Measurements from ENCODE around the gene DLG5.
"Not testable (repeated sequence)": the region's sequence is repeated elsewhere in the genome, so short reads cannot be mapped to it uniquely, and the experiment has no call there.

DLG5 gene

DNA sequence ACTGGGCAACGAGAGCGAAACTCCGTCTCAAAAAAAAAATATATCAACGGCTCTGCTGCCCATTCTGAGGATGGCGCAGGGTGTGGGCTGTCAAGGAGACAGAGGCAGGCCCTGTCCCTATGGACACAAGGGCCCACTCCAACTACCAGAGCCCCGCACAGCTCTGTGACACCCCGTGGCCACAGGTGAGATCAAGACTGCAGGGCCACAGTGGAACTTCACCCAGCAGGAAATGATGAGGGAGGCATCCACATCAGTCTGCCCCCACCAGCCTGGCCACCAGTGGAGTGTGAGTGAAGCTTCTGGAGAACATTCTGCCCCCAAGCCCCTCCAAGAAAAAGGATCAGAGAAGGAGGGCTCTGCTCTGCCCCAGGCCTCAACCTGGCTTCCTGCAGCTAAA is 136.7 kb downstream of the DLG5 start:
- DNase-seq = no peak

DNA sequence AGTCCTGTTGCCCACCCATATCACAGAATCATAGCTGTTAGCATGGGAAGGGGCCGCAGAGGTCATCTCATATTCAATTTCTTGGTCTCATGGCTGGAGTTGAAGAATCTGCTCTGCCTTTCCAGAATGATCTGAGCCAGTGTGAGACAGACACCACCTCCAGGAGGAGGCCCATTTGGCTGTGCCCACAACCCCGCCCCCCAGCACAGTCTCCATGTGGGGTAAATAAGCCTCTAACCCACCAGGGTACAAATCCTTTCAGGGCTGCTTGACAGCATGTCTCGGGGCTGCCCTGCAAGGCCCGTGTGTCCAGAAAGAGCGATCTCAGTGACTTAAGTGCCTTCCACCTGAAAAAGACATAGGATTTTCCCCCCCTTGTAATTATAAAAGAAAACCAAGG is 137.5 kb downstream of the DLG5 start:
- DNase-seq = no peak

DNA sequence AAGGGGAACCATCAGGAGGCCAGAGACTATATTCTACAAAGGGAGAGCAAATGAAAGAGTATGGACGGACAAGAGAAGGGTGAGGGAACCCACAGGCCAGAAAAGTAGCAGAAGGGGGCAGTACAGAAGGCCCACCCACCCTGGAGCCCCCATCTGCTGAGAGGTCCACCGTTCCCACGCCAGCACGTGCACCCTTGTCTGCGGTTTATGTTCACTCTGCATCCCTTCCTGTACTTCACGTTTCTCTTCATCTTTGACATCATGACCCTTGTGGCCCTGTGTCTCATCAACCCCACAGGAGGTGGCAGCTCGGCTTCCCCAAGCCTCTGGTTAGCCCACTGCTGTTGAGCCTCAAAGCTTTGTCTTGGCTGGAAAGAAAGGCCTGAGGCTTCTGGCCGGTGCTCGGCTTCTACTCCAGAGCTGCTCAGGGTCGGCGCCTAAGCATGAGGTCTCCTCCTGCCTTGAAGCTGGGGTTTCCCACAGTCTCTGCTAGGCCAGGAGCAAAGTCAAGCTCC is 138.0 kb downstream of the DLG5 start:
- no peak for DNase-seq

DNA sequence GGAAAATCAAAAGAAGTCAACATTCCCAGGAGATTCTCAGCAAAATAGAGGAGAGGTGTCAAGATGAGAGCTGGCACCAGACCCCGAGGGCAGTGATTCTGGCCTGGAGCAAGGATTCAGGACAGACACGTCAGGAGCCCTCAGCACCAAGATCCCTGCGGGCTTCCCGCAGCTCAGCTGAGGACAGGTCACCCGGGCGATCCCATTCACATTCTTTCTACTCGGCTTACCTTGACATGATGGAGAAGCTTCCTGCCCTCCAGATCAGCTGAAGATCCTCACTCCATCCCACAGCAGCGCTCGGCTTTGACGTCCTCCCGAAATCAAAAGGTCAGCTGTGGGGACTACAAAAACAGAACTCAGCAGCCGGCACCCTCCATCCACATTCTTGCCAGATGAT is 139.1 kb downstream of the DLG5 start:
- DNase-seq = peak; percentile 4

DNA sequence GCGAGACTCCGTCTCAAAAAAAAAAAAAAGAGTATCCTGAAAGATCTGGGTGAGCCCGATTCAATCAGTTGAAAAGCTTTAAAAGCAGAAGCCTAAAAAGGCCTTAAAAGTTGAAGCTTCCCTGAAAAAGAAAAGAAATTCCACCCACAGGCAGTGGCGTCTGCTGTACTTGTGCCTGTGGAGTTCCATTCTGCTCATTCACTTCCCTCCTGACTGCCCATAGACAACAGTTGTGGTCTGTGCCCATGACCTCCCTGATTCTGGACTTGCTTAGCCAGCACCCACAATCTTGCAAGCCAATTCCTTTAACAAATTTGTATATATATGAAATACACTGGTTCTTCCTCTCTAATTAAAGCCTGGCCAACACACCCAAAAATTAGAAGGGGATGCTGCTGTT is 141.7 kb downstream of the DLG5 start:
- DNase-seq = no peak

DNA sequence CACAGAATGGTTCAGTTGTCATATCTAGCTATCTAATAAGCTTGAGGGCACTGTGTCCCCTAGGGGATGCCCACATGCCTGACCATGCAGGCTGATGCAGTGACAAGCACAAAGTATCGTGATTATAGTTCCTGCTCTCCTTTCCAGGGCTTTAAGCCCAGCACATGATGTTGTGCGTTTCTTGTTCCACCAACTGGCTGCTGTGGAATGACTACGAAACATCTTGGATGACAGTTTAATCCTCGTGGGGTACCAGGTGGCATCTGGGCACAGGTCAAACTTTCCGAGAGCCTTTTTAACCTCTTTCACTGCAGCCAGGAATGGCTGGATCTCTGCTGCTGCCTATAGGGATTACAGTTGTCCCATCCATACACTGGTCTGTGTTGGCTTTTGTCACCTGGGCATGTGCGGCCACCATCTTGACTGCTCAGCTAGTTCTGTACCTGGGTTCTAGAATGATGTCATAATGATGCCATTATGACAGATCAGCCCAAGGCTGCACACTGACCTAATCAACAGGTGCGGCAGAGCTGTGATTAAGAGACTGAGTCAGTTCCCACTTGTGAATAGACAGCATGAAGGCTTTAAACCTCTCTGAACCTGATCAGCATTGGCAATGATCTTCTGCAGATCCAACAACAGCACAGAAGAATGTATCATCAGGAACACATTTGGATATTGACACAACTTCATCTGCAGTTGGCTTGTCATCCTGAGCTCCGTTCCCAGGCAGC is 144.1 kb downstream of the DLG5 start:
- DNase-seq = no peak

DNA sequence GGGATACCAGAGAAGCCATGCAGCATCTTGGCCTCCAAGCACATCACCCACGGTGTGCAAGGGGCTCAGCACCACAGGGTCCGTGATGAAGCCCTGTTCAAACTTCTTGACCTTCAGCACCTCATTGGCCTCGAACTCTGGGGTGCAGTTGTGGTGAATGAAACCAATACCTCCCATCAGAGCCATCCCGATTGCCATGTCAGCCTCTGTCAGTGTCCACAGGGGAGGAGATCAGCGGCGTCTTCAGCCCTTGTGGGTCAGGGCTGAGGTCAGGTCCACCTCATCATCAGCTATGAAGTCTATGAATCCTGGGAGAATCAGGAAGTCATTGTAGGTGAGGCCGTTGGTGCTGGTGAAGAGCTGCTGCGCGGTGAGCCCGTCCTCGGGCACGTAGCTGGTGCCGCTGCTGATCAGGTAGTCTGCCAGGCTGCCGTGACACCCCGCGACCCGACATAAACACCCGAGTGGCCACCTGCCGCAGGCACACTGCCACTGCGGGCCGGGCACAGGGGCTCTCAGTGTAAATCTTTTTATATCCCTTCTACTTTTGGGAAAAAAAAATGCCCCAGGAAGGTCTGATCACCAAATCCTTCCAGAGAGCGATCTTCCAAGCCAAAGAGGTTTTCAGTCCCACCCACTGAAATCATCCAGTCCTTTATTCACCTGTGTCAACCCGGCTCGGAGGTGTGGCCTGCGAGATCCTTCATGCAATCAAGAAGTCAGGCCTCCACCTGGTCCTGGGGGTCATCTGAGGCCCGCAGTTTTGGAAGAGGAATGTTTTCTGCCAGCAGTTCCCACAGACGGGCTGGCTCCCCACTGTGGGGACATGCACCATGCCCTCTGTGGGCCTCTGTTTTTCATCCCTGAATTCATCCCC is 144.9 kb downstream of the DLG5 start:
- DNase-seq = no peak

- no peak for DNase-seq
Observed at GRCh38 chr10:77780180-77780579, 146.4 kb downstream of the DLG5 start.

DNA sequence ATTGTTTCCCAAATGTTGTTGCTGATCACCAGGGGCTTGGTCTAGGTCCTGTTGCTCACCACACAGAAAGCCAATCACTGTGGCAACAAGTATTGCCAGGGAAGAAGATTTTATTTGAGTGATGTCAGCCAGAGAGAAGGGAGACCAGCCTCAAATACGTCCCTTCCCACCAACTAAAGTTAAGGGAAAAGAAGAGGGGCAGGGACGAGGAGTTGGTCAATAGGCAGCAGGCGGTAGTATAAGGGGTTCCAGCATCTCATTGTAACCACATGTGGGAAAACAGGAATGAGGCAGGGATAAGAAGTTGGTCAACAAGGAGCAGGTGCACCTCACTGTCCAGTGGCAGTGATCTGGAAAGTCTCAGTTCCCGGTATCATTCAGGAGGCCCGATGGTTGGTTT is 150.1 kb downstream of the DLG5 start:
- no peak for DNase-seq

DNA sequence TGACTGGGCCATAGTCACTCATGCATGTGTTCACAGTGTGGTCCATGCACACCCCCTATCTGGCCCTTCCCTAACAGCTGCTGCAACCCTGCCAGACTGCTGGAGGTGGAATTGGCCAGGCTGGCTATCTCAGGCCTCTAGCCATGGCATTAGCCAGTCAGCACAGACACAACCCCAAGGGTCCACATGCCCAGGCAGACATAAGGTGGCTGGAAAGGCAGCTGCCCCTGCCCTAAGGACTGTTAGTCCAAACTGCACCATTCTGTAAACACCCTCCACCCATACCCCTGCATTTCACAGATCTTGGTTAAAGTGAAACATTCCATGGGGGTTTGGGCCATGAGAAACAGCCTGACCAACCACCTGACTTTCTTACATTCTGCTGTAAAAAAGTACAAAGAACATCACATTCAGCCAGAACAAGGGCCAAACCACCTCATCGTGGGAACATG is 151.6 kb downstream of the DLG5 start:
- no peak for DNase-seq

DNA sequence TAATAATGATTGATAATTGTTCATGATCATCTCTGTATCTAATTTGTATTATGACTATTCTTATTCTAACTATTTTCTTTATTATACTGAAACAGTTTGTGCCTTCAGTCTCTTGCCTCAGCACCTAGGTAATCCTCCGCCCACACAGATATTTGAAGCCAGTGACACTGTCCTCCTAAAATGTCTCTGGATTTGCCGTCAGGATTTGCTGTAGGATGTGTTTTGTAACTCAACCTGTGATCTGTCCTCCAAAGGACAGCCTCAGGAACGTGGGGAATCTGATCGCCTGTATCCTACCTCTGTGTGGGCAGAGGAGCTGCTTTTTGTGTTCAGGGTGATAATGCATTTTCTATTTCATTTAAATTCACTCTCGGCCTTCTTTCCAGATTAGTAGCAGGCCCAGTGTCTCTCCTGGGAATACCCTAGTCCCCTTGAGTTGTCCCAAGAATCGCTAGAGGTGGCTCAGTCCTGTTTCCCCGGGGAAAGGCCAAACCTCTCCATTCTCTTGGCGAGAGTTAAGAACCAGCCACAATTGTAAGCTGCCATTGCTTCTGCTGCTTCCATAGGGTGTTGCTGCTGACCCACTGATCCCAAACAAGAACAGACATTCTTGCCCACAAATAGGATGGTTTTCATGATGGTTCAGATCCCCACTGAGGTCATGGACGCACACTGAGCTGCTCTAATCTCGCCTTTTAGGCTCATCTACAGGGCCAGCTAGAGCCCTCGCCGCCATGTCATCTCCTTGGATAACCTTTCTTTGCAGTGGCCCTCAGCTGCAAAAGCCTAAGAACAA is 152.7 kb downstream of the DLG5 start:
- no peak for DNase-seq

DNA sequence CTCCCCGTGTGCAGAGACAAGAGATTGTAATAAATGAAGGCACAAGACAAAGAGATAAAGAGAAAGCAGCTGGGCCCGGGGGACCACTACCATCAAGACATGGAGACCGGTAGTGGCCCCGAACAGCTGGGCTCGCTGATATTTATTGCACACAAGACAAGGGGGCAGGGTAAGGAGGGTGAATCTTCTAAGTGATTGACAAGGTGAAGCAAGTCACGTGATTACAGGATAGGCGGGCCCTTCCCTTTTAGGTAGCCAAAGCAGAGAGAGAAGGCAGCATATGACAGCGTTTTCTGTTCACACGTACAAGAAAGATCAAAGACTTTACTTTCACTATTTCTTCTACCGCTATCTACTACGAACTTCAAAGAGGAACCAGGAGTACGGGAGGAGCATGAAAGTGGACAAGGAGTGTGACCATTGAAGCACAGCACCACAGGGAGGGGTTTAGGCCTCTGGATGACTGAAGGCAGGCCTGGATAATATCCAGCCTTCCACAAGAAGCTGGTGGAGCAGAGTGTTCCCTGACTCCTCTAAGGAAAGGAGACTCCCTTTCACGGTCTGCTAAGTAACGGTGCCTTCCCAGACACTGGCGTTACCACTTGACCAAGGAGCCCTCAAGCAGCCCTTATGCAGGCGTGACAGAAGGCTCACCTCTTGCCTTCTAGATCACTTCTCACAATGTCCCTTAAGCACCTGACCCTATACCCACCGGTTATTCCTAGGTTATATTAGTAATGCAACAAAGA is 153.5 kb downstream of the DLG5 start:
- not testable (repeated sequence) for DNase-seq

DNA sequence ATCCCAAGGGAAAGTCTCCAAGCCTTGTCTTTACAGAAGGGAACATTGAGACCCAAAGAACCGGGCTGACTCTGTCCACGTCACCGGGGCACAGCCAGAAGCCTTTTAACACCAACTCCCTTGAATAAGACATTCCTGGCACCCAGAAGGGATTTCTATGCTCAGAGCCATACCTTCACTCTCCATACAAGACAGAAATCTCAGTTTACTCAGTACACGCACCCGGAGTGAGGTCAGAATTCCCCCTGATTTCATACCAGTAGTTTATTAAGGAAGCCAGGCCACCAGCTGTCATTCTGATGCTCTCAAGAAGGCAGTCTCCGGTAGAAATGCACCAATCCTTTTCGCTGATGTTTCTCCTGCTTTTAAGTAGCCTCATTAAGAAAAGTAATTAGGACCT is 154.7 kb downstream of the DLG5 start:
- no peak for DNase-seq

DNA sequence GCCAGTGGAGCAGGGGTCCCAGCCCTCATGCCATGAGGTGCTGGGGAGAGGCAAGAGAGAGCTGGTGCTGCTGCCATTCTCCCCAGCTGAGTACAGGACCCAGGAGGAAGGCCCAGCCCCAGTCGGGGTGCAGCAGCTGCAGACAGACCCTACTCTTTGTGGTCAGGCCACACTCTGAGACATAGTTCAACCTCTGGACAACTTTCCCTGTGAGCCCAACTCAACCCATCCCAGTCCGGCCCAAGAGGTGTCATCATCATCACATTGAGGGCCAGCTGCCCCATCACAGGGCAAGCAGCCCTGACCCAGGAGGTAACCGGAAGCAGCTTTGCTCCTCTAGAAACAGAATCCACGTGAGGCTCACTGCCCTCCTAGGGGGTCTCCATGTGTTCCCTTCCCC is 155.1 kb downstream of the DLG5 start:
- DNase-seq = no peak

GRCh38 chr10:77770868-77771175 is 155.7 kb downstream of the DLG5 start:
- no peak for DNase-seq

GRCh38 chr10:77770081-77770867 is 156.3 kb downstream of the DLG5 start:
- DNase-seq = no peak

DNA sequence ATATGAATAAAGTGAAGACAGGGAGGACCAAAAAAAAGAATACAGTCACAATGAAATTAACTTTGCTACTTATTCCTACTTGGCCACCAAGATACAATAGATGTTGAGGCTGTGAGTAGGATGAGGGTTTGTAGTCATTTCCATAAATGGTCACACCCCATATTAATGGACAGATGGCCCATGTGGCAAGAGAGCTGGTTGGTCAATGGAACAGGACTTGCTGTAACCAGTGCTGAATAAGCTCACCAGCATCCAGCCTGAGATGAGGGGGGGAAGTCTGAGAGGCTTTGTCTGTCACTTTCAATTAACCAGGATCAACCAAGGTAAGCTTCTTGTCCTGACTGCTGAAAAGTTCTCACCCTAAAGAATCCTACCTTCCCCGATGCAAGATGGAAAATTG is 158.5 kb downstream of the DLG5 start:
- DNase-seq = no peak

GRCh38 chr10:77763453-77764430 is 162.8 kb downstream of the DLG5 start:
- DNase-seq = no peak

GRCh38 chr10:77758406-77758805 is 168.1 kb downstream of the DLG5 start:
- DNase-seq = not testable (repeated sequence)
